Small intestine (tissue), 16 donors: Measurements from ENCODE around the gene CALCR. TPM values are rescaled to one million over a fixed set of nuclear protein-coding genes. Genes with fewer than 3 reads are reported as not detected.

Source experiments
- DNase-seq, 2 donors: peaks; one replicate each; pipeline versions ENCODE4 v3.0.0 to v3.0.0-alpha.2; 2013
- FAIRE-seq: peaks from 2 replicates; lab custom pipeline; 2012; peaks lifted over from hg19 to GRCh38; lab: Jason Lieb, UNC
- H3K27ac ChIP-seq, 3 donors: one replicate each; pipeline ENCODE4 v1.5.1; 2013; ENCODE audit warnings: low read length in 2 of 3, mild to moderate bottlenecking in 2 of 3, control low read depth in 1 of 3, inconsistent platforms in 1 of 3, low read depth in 1 of 3, moderate library complexity in 1 of 3
- H3K27me3 ChIP-seq, 3 donors: one replicate each; pipeline ENCODE4 v1.6.1; 2013; ENCODE audit warnings: low read length in 3 of 3, inconsistent platforms in 1 of 3; ENCODE audit not compliant: control insufficient read depth in 3 of 3, insufficient read depth in 3 of 3
- H3K36me3 ChIP-seq, 3 donors: one replicate each; pipeline ENCODE4 v1.6.1; 2013; ENCODE audit warnings: low read length in 3 of 3, inconsistent platforms in 1 of 3, low read depth in 1 of 3, mild to moderate bottlenecking in 1 of 3, moderate library complexity in 1 of 3; ENCODE audit not compliant: control insufficient read depth in 3 of 3, insufficient read depth in 2 of 3
- H3K4me1 ChIP-seq, 3 donors: one replicate each; pipeline ENCODE4 v1.6.1; 2013; ENCODE audit warnings: low read length in 2 of 3, inconsistent platforms in 1 of 3, low read depth in 1 of 3, mild to moderate bottlenecking in 1 of 3, moderate library complexity in 1 of 3; ENCODE audit not compliant: control insufficient read depth in 3 of 3, insufficient read depth in 2 of 3
- H3K4me3 ChIP-seq, 3 donors: one replicate each; pipeline ENCODE4 v1.5.1; 2013; ENCODE audit warnings: low read length in 3 of 3, control low read depth in 1 of 3, inconsistent platforms in 1 of 3, low read depth in 1 of 3, mild to moderate bottlenecking in 1 of 3, moderate library complexity in 1 of 3
- H3K9me3 ChIP-seq, 2 donors: one replicate each; pipeline ENCODE4 v1.6.1; 2013; ENCODE audit warnings: low read depth in 1 of 2, low read length in 1 of 2; ENCODE audit not compliant: control insufficient read depth in 2 of 2, insufficient read depth in 1 of 2
- WGBS, 3 donors: extraction: QIAGEN DNeasy Blood & Tissue Kit; methylation state at CpG; one replicate each; pipeline ENCODE4 v1.1.7; 2013; 5-methylcytosine and 5-hydroxymethylcytosine counted together
- long read RNA-seq, 10 donors: transcript quantifications; one replicate each; lab custom pipeline, GENCODE V29; 2026
- polyA plus RNA-seq, 4 donors: library from polyadenylated mRNA; stranded (reverse) in 3 of 4; unstranded in 1 of 4; fragments of 200-250 nt in 3 of 4; fragments of 120-200 nt in 1 of 4; gene quantifications; one replicate each; pipeline versions ENCODE4 v1.2.1 to v1.2.3, GENCODE V29; 2013
- donor health status: healthy with polysubstance abuse.
- donor health status: control.
- donor health status: control.
- donor health status: Bipolar disorder and iron deficiency.
- donor health status: healthy.

Gene CALCR
- under 1 TPM in 1 of 4 donors, not detected in 3; 0.53 TPM for polyA plus RNA-seq
- long read RNA-seq, donor 1: 0 reads
- long read RNA-seq, donor 2: 0 reads
- long read RNA-seq, donor 3: 0 reads
- long read RNA-seq, donor 4: 0 reads
- long read RNA-seq, donor 5: 0 reads
- long read RNA-seq, donor 6: 0 reads
- long read RNA-seq, donor 7: 0 reads
- long read RNA-seq, donor 8: 0 reads
- long read RNA-seq, donor 9: 0 reads
- long read RNA-seq, donor 10: 0 reads

GRCh38 chr7:93574646-93575554 is at the start of gene CALCR:
TSS of gene CALCR (minus strand) at chr7:93574724. CDS start at chr7:93486981, 87,743 bp downstream.
- peak in 1 of 2 donors; percentile 17 for DNase-seq
- no peak within 1 kb of the TSS for H3K27ac ChIP-seq
- no peaks in the 10 kb centered on the region for H3K4me1 ChIP-seq
- no peak within 1 kb of the TSS for H3K4me3 ChIP-seq
- no peaks in the 10 kb centered on the region for H3K9me3 ChIP-seq
- FAIRE-seq: no peak
- peaks cover 4 to 36% (median 14%) of the 10 kb centered on the region in 3 donors for H3K27me3 ChIP-seq
- no peaks in the 10 kb centered on the region for H3K36me3 ChIP-seq
- WGBS, 3 donors: 2 to 8% (median 5%) methylated on average over 45 to 46 of the region's 46 CpGs

GRCh38 chr7:93623816-93624215 is 49.3 kb upstream of the CALCR start:
- H3K27me3 ChIP-seq: no peaks in the 10 kb centered on the region
- H3K36me3 ChIP-seq: no peaks in the 10 kb centered on the region
- H3K4me1 ChIP-seq: no peaks in the 10 kb centered on the region
- FAIRE-seq (no peak), DNase-seq (no peak)
- H3K4me3 ChIP-seq: no peak overlapping the region
- WGBS, 3 donors: 79 to 93% (median 91%) methylated on average over 1 of the region's 1 CpG
- H3K9me3 ChIP-seq: no peaks in the 10 kb centered on the region
- no peak overlapping the region for H3K27ac ChIP-seq

- Histone ChIP-seq H3K36me3 (no peaks in the 10 kb centered on the region), H3K9me3 (no peaks in the 10 kb centered on the region), H3K27ac (no peak overlapping the region), H3K4me1 (no peaks in the 10 kb centered on the region), H3K4me3 (no peak overlapping the region), H3K27me3 (no peaks in the 10 kb centered on the region)
- 50 to 52% (median 50%) methylated on average over 13 of the region's 13 CpGs for WGBS, 3 donors
- no peak for FAIRE-seq
- no peak for DNase-seq
These were observed 47.8 kb upstream of the CALCR start for GRCh38 chr7:93622036-93623033.

DNA sequence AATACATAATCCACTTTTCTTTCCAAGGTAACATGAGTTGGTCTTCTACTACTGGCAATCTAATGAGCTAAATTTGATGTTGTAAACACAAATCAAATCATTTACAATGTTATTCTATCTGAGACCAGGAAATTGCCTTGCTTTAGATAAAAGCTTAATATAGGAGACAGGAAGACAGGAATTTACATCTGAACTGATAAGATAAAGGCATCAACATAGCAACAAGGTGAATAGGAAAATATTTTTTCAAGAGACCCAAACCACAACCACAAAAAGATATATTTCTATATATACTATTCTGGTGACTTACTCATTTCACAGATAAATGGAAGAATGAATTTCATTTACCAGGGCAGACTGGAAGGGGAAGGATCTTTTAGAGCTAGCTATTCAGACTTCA is 46.3 kb upstream of the CALCR start:
- H3K36me3 ChIP-seq: no peaks in the 10 kb centered on the region
- FAIRE-seq: no peak
- no peaks in the 10 kb centered on the region for H3K27me3 ChIP-seq
- H3K27ac ChIP-seq: no peak overlapping the region
- no peaks in the 10 kb centered on the region for H3K4me1 ChIP-seq
- no peak for DNase-seq
- no peak overlapping the region for H3K4me3 ChIP-seq
- no peaks in the 10 kb centered on the region for H3K9me3 ChIP-seq

DNA sequence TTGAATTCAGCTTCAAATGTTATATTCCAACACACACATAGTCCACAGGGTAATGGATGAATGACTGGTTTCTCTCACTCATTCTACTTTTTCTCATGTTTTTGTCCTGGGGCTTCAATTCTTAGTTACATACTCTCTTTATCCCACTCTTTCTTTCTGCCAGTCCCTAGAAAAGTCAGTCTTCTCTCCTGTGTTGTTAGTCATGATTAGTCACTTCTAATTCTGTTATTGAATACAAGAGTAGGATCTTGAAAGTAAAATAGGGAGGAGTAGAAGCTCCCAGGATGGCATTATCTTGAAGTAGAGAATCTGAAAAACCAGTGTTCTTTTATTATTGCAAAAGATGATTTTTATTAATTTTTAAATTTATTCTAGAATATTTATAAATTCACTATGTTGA is 45.5 kb upstream of the CALCR start:
- FAIRE-seq: no peak
- Histone ChIP-seq H3K27ac (no peak overlapping the region), H3K4me1 (no peaks in the 10 kb centered on the region), H3K4me3 (no peak overlapping the region), H3K9me3 (no peaks in the 10 kb centered on the region), H3K27me3 (no peaks in the 10 kb centered on the region), H3K36me3 (no peaks in the 10 kb centered on the region)
- no peak for DNase-seq

- Histone ChIP-seq H3K9me3 (no peaks in the 10 kb centered on the region), H3K27me3 (no peaks in the 10 kb centered on the region), H3K27ac (no peak overlapping the region), H3K4me3 (no peak overlapping the region), H3K36me3 (no peaks in the 10 kb centered on the region), H3K4me1 (no peaks in the 10 kb centered on the region)
- no peak for FAIRE-seq
- peak in 1 of 2 donors; percentile 2 for DNase-seq
- 54 to 73% (median 67%) methylated on average over 1 of the region's 1 CpG for WGBS, 3 donors
These were observed 26.8 kb upstream of the CALCR start for GRCh38 chr7:93601363-93601762.

- no peaks in the 10 kb centered on the region for H3K36me3 ChIP-seq
- no peak overlapping the region for H3K27ac ChIP-seq
- no peaks in the 10 kb centered on the region for H3K27me3 ChIP-seq
- WGBS, 3 donors: 75 to 80% (median 76%) methylated on average over 1 of the region's 1 CpG
- no peaks in the 10 kb centered on the region for H3K9me3 ChIP-seq
- no peaks in the 10 kb centered on the region for H3K4me1 ChIP-seq
- H3K4me3 ChIP-seq: no peak overlapping the region
- no peak for FAIRE-seq
- no peak for DNase-seq
These were observed 19.7 kb upstream of the CALCR start for GRCh38 chr7:93594250-93594649.
